Ureter (tissue), 1 donor: ENCODE results near the gene NCF4. TPM values are rescaled to one million over a fixed set of nuclear protein-coding genes. Genes with fewer than 3 reads are reported as not detected.
A peak's percentile ranks its signal among the peaks of the same experiment; 100 is the strongest.

ENCODE experiments used
- DNase-seq: peaks from one replicate; pipeline ENCODE4 v3.0.0-alpha.2; 2020; ENCODE audit warnings: low spot score
- total RNA-seq: library from RNA; stranded (reverse); gene quantifications from one replicate; pipeline ENCODE4 v1.2.4, GENCODE V29; 2023
- donor health status: DM: yes; HTN: yes; CAD: no.

Gene NCF4
- total RNA-seq, 1 donor from 2014 or later = 27.2 TPM

GRCh38 chr22:36838119-36839030 is 22.4 kb upstream of the NCF4 start:
- no peak for DNase-seq

GRCh38 chr22:36839356-36840073 is 21.3 kb upstream of the NCF4 start:
- no peak for DNase-seq

- no peak for DNase-seq
Measured at GRCh38 chr22:36840106-36840505, 20.7 kb upstream of the NCF4 start.

- no peak for DNase-seq
Measured at GRCh38 chr22:36846271-36846670, 14.5 kb upstream of the NCF4 start.

- DNase-seq = no peak
Measured at GRCh38 chr22:36846949-36847348, 13.9 kb upstream of the NCF4 start.

- DNase-seq = no peak
Measured at GRCh38 chr22:36850056-36850455, 10.8 kb upstream of the NCF4 start.

GRCh38 chr22:36850682-36851081 is 10.1 kb upstream of the NCF4 start:
- no peak for DNase-seq

GRCh38 chr22:36852056-36852973 is 8.5 kb upstream of the NCF4 start:
- no peak for DNase-seq

GRCh38 chr22:36853407-36854099 is 7.3 kb upstream of the NCF4 start:
- peak; percentile 85 for DNase-seq

GRCh38 chr22:36855478-36855877 is 5.3 kb upstream of the NCF4 start:
- no peak for DNase-seq

- peak; percentile 92 for DNase-seq
Measured at GRCh38 chr22:36856121-36856791, 4.5 kb upstream of the NCF4 start.

- no peak for DNase-seq
Measured at GRCh38 chr22:36856792-36857135, 4.0 kb upstream of the NCF4 start.

- no peak for DNase-seq
Measured at GRCh38 chr22:36858156-36858555, 2.6 kb upstream of the NCF4 start.

GRCh38 chr22:36858966-36859365 is 1.8 kb upstream of the NCF4 start:
- no peak for DNase-seq

- no peak for DNase-seq
Measured at GRCh38 chr22:36860017-36860416, 789 bp upstream of the NCF4 start.

GRCh38 chr22:36860438-36860820 is 377 bp upstream of the NCF4 start:
- DNase-seq = no peak

GRCh38 chr22:36862251-36863242 is 1.7 kb downstream of the NCF4 start:
- no peak for DNase-seq

- DNase-seq = no peak
Measured at GRCh38 chr22:36863281-36863680, 2.5 kb downstream of the NCF4 start.

- no peak for DNase-seq
Measured at GRCh38 chr22:36863979-36864378, 3.2 kb downstream of the NCF4 start.
